Brain microvascular endothelial cell (primary cell): ENCODE results near the gene BMP5.

Experiments
- DNase-seq: peaks from one replicate; pipeline ENCODE4 v3.0.0-alpha.2; 2020
- H3K27ac ChIP-seq: fragments of 250-450 bp; sonication (Bioruptor Pico); 2 replicates; pipeline ENCODE4 v1.5.1; 2020; ENCODE audit warnings: mild to moderate bottlenecking, moderate library complexity
- H3K27me3 ChIP-seq: fragments of 250-450 bp; sonication (Bioruptor Pico); replicated peaks from 2 replicates; pipeline ENCODE4 v1.5.1; 2020; ENCODE audit warnings: mild to moderate bottlenecking
- H3K36me3 ChIP-seq: fragments of 250-450 bp; sonication (Bioruptor Pico); replicated peaks from 2 replicates; pipeline ENCODE4 v1.5.1; 2020; ENCODE audit warnings: mild to moderate bottlenecking
- H3K4me3 ChIP-seq: 2 replicates; pipeline ENCODE4 v1.5.1; 2011; ENCODE audit warnings: low read depth, mild to moderate bottlenecking, control low read depth, low read length, moderate library complexity
- in situ Hi-C: cut with HindIII; loops from 2 replicates; pipeline ENCODE4 v1.10.0; 2017; ENCODE audit warnings: low sequenced_read_pairs, low pct_ligation_motif_present
- TF ChIP-seq, protein P1 (sequence below): IDR thresholded peaks from 2 replicates; pipeline ENCODE4 v1.5.1; 2011; ENCODE audit warnings: low read depth, mild to moderate bottlenecking, moderate library complexity, low read length, control low read depth, inconsistent platforms; ENCODE audit errors: missing control alignments

BMP5 gene

DNA sequence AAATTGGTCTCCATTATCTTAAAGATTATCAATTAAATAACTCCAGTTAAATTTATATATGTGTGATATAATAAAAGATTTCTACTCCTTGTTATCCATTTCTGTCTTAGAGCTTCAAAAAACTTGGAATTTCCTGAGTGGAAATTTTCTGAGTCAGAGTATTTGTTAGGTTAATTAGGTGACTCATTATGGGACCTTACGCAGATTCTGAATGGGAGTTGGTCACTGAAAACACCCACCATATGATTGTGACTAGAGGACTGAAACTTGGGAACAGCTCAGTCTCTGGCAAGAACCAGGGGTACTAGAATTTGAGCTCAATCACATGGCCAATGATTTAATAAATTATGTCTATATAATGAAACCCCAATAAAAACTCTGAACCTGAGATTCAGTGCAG lies 171.0 kb downstream of the BMP5 start:
- DNase-seq = no peak
- Histone ChIP-seq H3K27me3 (no peaks in the 10 kb centered on the region), H3K4me3 (no peak overlapping the region), H3K36me3 (no peaks in the 10 kb centered on the region), H3K27ac (no peak overlapping the region)
- TF ChIP-seq, protein P1, sequence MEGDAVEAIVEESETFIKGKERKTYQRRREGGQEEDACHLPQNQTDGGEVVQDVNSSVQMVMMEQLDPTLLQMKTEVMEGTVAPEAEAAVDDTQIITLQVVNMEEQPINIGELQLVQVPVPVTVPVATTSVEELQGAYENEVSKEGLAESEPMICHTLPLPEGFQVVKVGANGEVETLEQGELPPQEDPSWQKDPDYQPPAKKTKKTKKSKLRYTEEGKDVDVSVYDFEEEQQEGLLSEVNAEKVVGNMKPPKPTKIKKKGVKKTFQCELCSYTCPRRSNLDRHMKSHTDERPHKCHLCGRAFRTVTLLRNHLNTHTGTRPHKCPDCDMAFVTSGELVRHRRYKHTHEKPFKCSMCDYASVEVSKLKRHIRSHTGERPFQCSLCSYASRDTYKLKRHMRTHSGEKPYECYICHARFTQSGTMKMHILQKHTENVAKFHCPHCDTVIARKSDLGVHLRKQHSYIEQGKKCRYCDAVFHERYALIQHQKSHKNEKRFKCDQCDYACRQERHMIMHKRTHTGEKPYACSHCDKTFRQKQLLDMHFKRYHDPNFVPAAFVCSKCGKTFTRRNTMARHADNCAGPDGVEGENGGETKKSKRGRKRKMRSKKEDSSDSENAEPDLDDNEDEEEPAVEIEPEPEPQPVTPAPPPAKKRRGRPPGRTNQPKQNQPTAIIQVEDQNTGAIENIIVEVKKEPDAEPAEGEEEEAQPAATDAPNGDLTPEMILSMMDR = no peak
- in situ Hi-C loops = no loop called here
